ENCODE results near the gene NUP214.

DNA sequence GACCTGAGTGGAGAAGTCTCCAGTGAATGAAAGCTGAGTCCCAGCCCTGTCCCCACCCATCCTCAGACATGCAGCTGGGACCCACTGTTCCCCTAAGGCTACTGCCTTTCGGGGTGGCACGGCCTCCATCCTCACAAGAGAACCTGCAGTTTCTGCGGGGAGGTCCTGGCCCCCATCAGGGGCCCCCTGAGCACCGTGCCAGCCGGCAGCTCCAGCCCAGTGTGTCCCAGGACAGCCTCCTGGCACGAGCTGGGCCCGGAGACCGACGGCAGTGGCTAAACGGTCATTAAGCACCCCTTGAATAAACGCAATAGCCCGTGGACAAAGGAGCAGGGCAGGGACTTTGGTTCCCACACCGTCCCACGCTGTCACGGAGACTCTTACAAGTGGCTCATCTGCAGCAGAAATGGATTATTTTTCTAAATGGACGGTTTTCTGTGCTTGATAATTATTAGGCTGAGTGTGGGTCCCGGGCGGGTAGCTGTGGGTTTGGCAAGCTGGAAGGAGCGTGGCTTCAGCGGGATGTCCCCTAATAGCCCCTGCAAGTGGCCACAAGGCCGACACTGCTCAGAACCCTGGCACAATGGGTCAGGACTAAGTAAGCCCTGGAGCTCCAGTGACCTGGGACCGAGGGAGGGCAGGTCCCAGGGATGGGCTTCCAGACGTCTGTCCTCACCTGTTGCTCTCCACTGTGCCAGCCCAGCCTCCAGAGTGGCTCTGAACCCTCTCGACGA is 133.5 kb downstream of the NUP214 start:
- TF ChIP-seq EP300 (conservative IDR thresholded peaks at IDR 0.05; ENCODE audit: poor library complexity, severe bottlenecking) (no peak), CTCF (IDR thresholded peaks at IDR 0.05; ENCODE audit: poor library complexity, severe bottlenecking) (no peak), EZH2 (IDR thresholded peaks at IDR 0.05; ENCODE audit: borderline replicate concordance, insufficient read depth, low read length, poor library complexity, severe bottlenecking) (no peak), TAF1 (IDR thresholded peaks at IDR 0.05; ENCODE audit: low read depth) (no peak), RAD21 (conservative IDR thresholded peaks at IDR 0.05) (no peak), POLR2AphosphoS5 (IDR thresholded peaks at IDR 0.05) (no peak), SMC3 (conservative IDR thresholded peaks at IDR 0.05; ENCODE audit: poor library complexity) (no peak)
- TF ChIP-seq, protein P1, sequence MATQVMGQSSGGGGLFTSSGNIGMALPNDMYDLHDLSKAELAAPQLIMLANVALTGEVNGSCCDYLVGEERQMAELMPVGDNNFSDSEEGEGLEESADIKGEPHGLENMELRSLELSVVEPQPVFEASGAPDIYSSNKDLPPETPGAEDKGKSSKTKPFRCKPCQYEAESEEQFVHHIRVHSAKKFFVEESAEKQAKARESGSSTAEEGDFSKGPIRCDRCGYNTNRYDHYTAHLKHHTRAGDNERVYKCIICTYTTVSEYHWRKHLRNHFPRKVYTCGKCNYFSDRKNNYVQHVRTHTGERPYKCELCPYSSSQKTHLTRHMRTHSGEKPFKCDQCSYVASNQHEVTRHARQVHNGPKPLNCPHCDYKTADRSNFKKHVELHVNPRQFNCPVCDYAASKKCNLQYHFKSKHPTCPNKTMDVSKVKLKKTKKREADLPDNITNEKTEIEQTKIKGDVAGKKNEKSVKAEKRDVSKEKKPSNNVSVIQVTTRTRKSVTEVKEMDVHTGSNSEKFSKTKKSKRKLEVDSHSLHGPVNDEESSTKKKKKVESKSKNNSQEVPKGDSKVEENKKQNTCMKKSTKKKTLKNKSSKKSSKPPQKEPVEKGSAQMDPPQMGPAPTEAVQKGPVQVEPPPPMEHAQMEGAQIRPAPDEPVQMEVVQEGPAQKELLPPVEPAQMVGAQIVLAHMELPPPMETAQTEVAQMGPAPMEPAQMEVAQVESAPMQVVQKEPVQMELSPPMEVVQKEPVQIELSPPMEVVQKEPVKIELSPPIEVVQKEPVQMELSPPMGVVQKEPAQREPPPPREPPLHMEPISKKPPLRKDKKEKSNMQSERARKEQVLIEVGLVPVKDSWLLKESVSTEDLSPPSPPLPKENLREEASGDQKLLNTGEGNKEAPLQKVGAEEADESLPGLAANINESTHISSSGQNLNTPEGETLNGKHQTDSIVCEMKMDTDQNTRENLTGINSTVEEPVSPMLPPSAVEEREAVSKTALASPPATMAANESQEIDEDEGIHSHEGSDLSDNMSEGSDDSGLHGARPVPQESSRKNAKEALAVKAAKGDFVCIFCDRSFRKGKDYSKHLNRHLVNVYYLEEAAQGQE (IDR thresholded peaks at IDR 0.05; ENCODE audit: borderline replicate concordance) = no peak
